ENCODE data around the gene ELFN1. TPM values are rescaled to one million over a fixed set of nuclear protein-coding genes. Genes with fewer than 3 reads are reported as not detected.
A peak's percentile ranks its signal among the peaks of the same experiment; 100 is the strongest.

The ELFN1 gene
- total RNA-seq, 4 donors from 2014 or later: 1.4 to 2.5 (median 1.9) TPM

GRCh38 chr7:1672851-1673486 lies 2.9 kb downstream of the ELFN1 start:
- Histone ChIP-seq H3K36me3 (no peaks in the 10 kb centered on the region), H3K27ac (no peak overlapping the region), H3K9me3 (no peaks in the 10 kb centered on the region), H3K4me3 (no peak overlapping the region), H3K4me1 (peaks cover 33% of the 10 kb centered on the region), H3K27me3 (peaks cover 89% of the 10 kb centered on the region)
- WGBS: 78% methylated on average over 17 of the region's 23 CpGs
- TF ChIP-seq CTCF (IDR thresholded peaks at IDR 0.05): no peak
- no peak for TF ChIP-seq POLR2A (IDR thresholded peaks at IDR 0.05)
- no peak for TF ChIP-seq POLR2AphosphoS5 (IDR thresholded peaks at IDR 0.05)
- TF ChIP-seq EP300 (IDR thresholded peaks at IDR 0.05): no peak
- peak; percentile 46 to 65 for DNase-seq (ENCODE audit: low spot score in 2 of 2)

- WGBS: 97% methylated on average over 10 of the region's 14 CpGs
- Histone ChIP-seq H3K4me1 (peaks cover 26% of the 10 kb centered on the region), H3K9me3 (no peaks in the 10 kb centered on the region), H3K4me3 (no peak overlapping the region), H3K27me3 (peaks cover 82% of the 10 kb centered on the region), H3K36me3 (no peaks in the 10 kb centered on the region), H3K27ac (no peak overlapping the region)
- DNase-seq (ENCODE audit: low spot score in 2 of 2): peak; percentile 38 to 54
- TF ChIP-seq CTCF (IDR thresholded peaks at IDR 0.05): no peak
- TF ChIP-seq POLR2AphosphoS5 (IDR thresholded peaks at IDR 0.05): no peak
- TF ChIP-seq POLR2A (IDR thresholded peaks at IDR 0.05): no peak
- TF ChIP-seq EP300 (IDR thresholded peaks at IDR 0.05): no peak
These were observed 3.6 kb downstream of the ELFN1 start for GRCh38 chr7:1673581-1674118.

GRCh38 chr7:1674161-1675035 lies 4.3 kb downstream of the ELFN1 start:
- H3K9me3 ChIP-seq: no peaks in the 10 kb centered on the region
- H3K4me3 ChIP-seq: no peak overlapping the region
- DNase-seq (ENCODE audit: low spot score in 2 of 2): peak; percentile 42 to 65
- H3K36me3 ChIP-seq: no peaks in the 10 kb centered on the region
- 91% methylated on average over 7 of the region's 21 CpGs for WGBS
- peaks cover 18% of the 10 kb centered on the region for H3K4me1 ChIP-seq
- peaks cover 82% of the 10 kb centered on the region for H3K27me3 ChIP-seq
- TF ChIP-seq POLR2A (IDR thresholded peaks at IDR 0.05) (no peak), EP300 (IDR thresholded peaks at IDR 0.05) (no peak), CTCF (IDR thresholded peaks at IDR 0.05) (no peak), POLR2AphosphoS5 (IDR thresholded peaks at IDR 0.05) (no peak)
- H3K27ac ChIP-seq: no peak overlapping the region

GRCh38 chr7:1675036-1675671 lies 5.1 kb downstream of the ELFN1 start:
- no peaks in the 10 kb centered on the region for H3K9me3 ChIP-seq
- no peak overlapping the region for H3K4me3 ChIP-seq
- H3K36me3 ChIP-seq: no peaks in the 10 kb centered on the region
- 86% methylated on average over 9 of the region's 29 CpGs for WGBS
- peaks cover 80% of the 10 kb centered on the region for H3K27me3 ChIP-seq
- no peak for TF ChIP-seq POLR2AphosphoS5 (IDR thresholded peaks at IDR 0.05)
- TF ChIP-seq CTCF (IDR thresholded peaks at IDR 0.05): no peak
- no peak for TF ChIP-seq POLR2A (IDR thresholded peaks at IDR 0.05)
- TF ChIP-seq EP300 (IDR thresholded peaks at IDR 0.05): no peak
- no peak overlapping the region for H3K27ac ChIP-seq
- H3K4me1 ChIP-seq: peaks cover 11% of the 10 kb centered on the region
- peak; percentile 51 to 66 for DNase-seq (ENCODE audit: low spot score in 2 of 2)
